GM21390 (cell line): Measurements from ENCODE around the gene TUBG2.
A peak's percentile ranks its signal among the peaks of the same experiment; 100 is the strongest.

ENCODE experiments used
- ATAC-seq: cut with Tn5 transposase; IDR thresholded peaks from one replicate; pipeline ENCODE4 v1.9.1; 2021; ENCODE audit not compliant: unreplicated experiment

TUBG2 gene

DNA sequence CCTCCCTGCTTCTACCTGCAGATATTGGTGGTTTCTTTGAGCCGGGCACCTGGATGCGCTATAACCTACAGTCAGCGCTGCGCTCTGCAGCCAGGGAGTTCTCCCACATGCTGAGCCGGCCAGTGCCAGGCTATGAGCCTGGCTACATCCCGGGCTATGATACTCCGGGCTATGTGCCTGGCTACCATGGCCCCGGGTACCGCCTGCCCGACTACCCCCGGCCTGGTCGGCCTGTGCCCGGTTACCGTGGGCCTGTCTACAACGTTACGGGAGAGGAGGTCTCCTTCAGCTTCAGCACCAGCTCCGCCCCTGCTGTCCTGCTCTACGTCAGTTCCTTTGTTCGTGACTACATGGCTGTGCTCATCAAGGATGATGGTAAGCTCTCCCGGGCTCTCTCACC, 36.4 kb downstream of the TUBG2 start:
- ATAC-seq = no peak

DNA sequence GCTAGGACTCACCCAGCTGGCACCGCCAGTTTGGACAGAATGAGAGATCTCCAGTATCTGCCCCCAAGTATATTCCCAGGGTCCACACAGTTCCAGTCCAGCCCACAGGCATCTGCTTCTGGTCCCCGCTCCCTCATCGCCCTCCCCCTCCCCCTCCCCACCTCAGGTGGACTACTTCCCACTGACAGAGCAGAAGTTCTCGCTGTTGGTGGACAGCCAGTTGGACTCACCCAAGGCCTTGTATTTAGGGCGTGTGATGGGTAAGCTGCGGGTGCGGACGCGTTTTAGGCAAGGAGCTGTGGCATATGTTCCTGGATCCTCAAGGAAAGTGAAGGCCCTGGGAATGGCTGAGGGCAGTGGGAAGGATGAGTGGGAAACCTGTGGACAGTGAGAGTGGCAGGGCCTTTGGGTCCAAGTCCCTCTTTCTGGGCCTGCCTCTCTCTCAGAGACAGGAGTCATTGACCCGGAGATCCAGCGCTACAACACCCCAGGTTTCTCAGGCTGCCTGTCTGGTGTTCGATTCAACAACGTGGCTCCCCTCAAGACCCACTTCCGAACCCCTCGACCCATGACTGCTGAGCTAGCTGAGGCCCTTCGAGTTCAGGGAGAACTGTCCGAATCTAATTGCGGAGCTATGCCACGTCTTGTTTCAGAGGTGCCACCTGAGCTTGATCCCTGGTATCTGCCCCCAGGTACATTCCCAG, 38.2 kb downstream of the TUBG2 start:
- ATAC-seq = no peak

DNA sequence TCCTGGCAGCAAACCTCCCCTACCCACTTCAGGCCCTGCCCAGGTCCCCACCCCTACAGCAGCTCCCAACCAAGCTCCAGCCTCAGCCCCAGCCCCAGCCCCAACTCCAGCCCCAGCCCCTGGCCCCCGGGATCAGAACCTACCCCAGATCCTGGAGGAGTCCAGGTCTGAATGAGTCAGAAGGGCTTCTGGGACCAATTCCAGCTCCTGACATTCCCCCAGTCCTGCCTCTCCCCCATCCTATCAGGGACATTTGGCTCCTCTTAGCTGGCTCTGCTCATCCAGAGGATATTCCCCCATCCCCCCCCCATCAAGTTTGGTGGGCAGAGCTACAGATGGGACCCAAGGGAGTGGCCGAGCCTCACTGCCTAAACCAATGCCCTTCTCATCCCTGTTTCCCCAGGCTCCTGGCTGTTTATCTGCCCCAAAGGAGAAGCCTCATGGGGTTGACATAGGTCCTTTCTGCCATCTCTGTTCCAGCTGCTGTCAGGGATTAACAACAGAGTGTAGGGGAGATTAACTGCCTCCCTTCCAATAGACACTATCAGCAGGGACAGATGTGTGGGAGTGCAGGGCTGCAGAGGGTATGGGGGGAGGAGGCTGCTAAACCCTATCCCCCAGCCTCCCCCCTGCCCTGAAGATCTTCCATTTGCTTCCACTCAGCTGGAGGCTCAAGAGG, 39.8 kb downstream of the TUBG2 start:
- ATAC-seq = no peak

DNA sequence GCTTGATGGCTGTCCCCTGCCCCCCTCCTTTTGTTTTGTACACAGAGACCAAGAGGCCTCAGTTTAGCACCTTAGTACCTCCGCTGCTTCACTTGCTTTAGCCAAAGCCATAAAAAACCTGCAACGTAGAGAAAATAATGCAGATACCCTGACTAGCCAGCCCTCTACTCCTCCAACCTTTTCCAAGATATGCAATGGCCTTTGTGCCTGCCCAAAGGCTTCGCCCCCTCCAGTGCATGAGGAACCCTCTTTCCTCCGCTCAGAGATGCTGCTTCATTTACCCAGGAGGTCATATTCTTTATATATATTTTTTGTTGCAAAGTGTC, 40.3 kb downstream of the TUBG2 start:
- ATAC-seq = no peak

DNA sequence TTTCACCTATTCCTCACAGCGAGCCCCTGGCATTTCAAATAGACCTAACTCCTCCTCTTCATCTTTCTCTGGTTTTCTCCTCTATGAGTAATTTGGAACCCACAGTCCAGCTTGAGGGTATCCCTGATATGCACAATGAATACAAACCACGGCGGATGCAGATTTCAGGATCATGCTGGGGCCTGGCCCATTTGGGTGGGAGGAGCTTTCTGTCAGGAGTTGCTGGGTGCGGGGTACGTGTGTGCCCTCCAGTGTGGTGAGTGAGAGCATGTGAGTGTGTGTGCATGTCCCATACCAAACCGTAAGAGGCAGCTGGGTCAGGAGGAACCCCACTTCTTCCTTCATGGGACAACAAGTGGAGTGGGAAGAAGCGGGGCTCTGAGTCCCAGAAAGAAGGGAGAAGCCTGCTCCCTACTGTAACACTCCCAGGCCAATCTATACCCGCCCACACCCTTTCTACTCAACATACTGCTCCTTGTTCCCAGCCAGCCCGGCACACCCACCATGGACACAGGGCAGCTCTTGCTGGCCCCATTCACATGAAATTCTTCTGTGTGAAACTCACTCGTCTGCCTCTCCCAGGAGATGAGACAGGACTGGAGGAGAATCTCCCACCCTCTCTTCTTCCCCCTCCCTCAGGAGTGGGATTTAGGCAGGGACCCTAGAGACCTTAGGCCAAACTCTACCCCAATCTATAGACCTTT, 41.7 kb downstream of the TUBG2 start:
- ATAC-seq = no peak

DNA sequence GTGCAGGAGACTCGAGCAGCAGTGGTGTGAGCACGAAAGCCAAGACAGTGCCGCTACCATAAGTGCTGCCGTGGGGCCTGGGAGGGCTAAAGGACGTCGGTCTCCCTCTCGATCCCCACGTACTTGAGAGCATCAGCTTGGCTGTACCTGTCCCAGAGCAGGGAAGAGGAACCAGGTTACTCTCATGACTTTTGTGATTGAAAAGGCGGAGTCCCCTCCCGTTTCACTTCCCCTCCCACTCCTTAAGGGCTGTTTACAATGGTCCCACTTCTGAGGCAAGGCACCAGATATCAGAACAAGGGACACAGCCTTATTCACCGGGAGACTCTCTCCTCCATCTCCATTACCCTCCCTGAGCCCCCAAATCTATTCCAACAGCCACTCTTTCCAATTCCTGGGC, 43.4 kb downstream of the TUBG2 start:
- no peak for ATAC-seq

DNA sequence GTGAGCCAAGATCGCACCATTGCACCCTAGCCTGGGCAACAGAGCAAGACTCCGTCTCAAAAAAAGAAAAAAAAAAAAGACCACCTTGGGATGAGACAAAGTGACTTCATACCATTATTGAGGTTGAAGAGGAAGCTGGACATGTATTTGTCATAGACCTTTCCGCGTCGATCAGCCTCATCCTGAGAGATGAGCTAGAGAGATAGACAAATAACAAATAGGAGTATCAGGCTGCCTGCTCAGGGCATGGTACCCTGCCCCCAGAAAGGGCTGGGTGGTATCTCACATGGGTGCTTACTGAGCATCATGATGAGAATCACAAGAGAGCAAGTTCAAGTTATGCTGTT, 45.4 kb downstream of the TUBG2 start:
- ATAC-seq = peak; percentile 9

DNA sequence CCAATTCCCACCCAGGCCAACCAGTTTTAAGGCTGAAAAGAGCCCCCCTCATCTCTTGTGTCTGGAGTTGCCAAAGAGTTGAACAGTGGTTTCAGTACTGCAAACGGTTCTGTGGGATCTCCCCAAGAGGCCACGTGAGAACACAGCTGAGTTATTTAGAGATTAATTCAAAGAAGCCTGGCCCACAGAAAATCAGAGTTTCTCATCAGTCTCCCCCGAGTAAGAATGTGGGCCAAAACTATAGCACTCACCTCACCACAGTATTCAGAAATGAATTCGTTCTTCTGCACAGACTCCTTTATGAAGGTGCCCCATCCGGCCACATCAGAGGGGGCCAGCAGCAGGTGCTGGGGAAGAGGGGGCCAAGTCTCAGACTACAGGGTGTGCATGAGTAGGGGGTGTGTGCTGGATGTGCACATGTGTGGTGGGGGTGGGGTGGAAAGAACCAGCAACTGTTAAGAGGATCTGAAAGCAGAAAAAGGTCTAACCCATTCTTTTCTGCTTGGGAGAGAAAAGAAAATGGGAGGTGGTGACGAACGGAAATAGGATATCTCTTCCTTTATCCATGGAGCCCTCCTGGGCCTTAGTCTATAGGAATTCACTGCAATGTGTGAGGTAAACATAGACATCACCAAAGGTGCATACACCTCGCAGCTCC, 45.9 kb downstream of the TUBG2 start:
- peak; percentile 65 for ATAC-seq

DNA sequence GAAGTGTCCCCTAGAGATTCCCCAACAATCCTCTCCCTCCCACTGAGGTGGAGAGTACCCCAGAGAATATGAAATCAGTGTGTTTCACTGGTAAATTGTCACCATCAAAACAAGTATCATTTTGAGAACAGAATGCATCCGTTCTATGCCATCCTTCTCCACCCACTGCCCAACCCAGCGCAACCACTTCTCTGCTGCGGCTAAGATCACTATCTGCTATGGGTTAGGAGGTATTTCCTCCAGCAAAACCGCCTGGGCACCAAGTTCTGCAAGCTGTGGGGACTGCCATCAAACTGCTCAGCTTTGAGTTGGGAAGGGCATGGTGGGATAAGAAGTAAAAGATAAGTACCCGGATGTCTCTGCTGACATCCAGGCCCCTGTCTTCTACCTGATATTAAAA, 47.6 kb downstream of the TUBG2 start:
- no peak for ATAC-seq

DNA sequence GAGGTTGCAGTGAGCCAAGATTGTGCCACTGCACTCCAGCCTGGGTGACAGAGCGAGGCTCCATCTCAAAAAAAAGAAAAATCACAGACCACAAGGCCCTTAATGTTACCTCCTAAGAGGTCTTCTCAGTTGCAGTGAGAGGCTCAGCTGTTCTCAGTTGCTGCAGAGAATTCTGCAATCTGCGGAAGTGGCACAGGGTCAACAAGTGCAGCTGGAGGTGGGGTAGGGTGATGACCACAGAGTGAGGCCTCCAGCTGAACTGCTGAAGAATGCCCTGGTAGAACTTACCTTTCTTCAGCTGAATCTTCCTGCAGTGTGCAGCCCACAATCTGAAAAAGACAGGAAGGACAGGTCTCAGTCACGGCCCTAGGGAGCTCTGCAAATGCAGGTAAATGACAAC, 49.5 kb downstream of the TUBG2 start:
- no peak for ATAC-seq

DNA sequence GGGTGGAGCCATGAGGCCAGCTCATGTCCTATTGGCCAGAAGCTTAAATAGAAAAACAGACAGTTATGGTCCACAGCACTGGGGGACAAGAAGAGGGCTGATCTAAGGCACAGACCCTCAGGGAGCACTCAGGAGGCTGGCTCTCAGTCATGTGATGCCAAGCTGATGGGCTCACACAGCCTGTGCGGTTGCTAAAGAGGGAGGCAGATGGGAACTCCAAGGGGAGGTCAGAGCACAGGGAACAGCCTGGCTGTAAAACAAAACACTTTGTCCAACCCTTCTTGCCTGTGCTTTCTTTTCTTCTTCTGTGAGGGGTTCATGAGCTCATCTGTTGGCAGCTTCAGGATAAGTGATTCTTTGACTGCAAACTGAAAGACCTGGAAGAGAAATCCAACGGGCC, 50.5 kb downstream of the TUBG2 start:
- ATAC-seq = no peak
